T47D (cell line): ENCODE measurements around the gene FIBIN.

Source experiments
- DNase-seq, 2 experiments: peaks; one replicate each; pipeline versions ENCODE4 v3.0.0 to v3.0.0-alpha.2; 2011 to 2012; ENCODE audit warnings: low read depth in 1 of 2, low spot score in 1 of 2
- JUND ChIP-seq: IDR thresholded peaks from 2 replicates; pipeline ENCODE4 v1.6.1; 2012; ENCODE audit warnings: low read depth
- in situ Hi-C: cut with HindIII; loops from 2 replicates; pipeline ENCODE4 v1.10.0; 2016; ENCODE audit warnings: low sequenced_read_pairs, low pct_unique_long_range_greater_than_20kb

The FIBIN gene

GRCh38 chr11:27013781-27014361, 20.0 kb downstream of the FIBIN start:
- no peak for DNase-seq
- no peak for TF ChIP-seq JUND
- in situ Hi-C loops: no loop called here

GRCh38 chr11:27018902-27019529, 25.1 kb downstream of the FIBIN start:
- in situ Hi-C loops: no loop called here
- TF ChIP-seq JUND: no peak
- no peak for DNase-seq

GRCh38 chr11:27020751-27021150, 26.8 kb downstream of the FIBIN start:
- TF ChIP-seq JUND: no peak
- peak in 1 of 2 experiments; percentile 10 for DNase-seq
- in situ Hi-C loops: no loop called here

GRCh38 chr11:27022659-27023251, 28.8 kb downstream of the FIBIN start:
- no peak for DNase-seq

GRCh38 chr11:27024865-27025264, 31.0 kb downstream of the FIBIN start:
- in situ Hi-C loops: no loop called here
- no peak for DNase-seq
- TF ChIP-seq JUND: no peak

More at GRCh38 chr11:27022659-27023251, 28.8 kb downstream of the FIBIN start:
- in situ Hi-C loops: no loop called here
- TF ChIP-seq JUND: no peak

GRCh38 chr11:27025312-27025955, 31.5 kb downstream of the FIBIN start:
- no peak for DNase-seq
- no peak for TF ChIP-seq JUND
- in situ Hi-C loops: no loop called here

GRCh38 chr11:27025957-27026733, 32.2 kb downstream of the FIBIN start:
- in situ Hi-C loops: no loop called here
- DNase-seq: no peak
- TF ChIP-seq JUND: no peak

- no peak for TF ChIP-seq JUND
- in situ Hi-C loops: no loop called here
- no peak for DNase-seq
Observed at GRCh38 chr11:27028561-27028965, 34.7 kb downstream of the FIBIN start.

GRCh38 chr11:27029966-27030365, 36.1 kb downstream of the FIBIN start:
- in situ Hi-C loops: no loop called here
- no peak for TF ChIP-seq JUND
- no peak for DNase-seq

GRCh38 chr11:27031754-27032153, 37.8 kb downstream of the FIBIN start:
- in situ Hi-C loops: no loop called here
- no peak for DNase-seq
- TF ChIP-seq JUND: no peak

GRCh38 chr11:27039873-27040272, 46.0 kb downstream of the FIBIN start:
- in situ Hi-C loops: no loop called here
- TF ChIP-seq JUND: no peak
- DNase-seq: peak in 1 of 2 experiments; percentile 22

GRCh38 chr11:27040302-27041115, 46.6 kb downstream of the FIBIN start, which contains the start of gene BBOX1:
Gene BBOX1 (plus strand): TSS chr11:27040815. CDS start chr11:27055431, 14,616 bp downstream.
- in situ Hi-C loops: no loop called here
- no peak for TF ChIP-seq JUND
- peak in 1 of 2 experiments; percentile 68 for DNase-seq
